OCI-LY7 (cell line): ENCODE measurements around the gene MAPRE3.

Experiments used
- EZH2phosphoT487 ChIP-seq: fragments of 200-600 bp; sonication (generic); IDR thresholded peaks from 2 replicates; pipeline ENCODE4 v1.6.1; 2018; ENCODE audit warnings: low read depth, borderline replicate concordance, mild to moderate bottlenecking, mixed run types, antibody characterized with exemption, low read length, moderate library complexity, mixed read lengths
- TF ChIP-seq, protein P1 (sequence below): fragments of 200-600 bp; sonication (generic); conservative IDR thresholded peaks from 2 replicates; pipeline ENCODE4 v1.5.1; 2014; ENCODE audit warnings: mild to moderate bottlenecking, antibody characterized with exemption, low read length, moderate library complexity, mixed read lengths

- TF ChIP-seq, protein P1, sequence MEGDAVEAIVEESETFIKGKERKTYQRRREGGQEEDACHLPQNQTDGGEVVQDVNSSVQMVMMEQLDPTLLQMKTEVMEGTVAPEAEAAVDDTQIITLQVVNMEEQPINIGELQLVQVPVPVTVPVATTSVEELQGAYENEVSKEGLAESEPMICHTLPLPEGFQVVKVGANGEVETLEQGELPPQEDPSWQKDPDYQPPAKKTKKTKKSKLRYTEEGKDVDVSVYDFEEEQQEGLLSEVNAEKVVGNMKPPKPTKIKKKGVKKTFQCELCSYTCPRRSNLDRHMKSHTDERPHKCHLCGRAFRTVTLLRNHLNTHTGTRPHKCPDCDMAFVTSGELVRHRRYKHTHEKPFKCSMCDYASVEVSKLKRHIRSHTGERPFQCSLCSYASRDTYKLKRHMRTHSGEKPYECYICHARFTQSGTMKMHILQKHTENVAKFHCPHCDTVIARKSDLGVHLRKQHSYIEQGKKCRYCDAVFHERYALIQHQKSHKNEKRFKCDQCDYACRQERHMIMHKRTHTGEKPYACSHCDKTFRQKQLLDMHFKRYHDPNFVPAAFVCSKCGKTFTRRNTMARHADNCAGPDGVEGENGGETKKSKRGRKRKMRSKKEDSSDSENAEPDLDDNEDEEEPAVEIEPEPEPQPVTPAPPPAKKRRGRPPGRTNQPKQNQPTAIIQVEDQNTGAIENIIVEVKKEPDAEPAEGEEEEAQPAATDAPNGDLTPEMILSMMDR = no peak
- no peak for TF ChIP-seq EZH2phosphoT487
Observed at GRCh38 chr2:26946841-26947784, 23.3 kb upstream of the MAPRE3 start.
